ENCODE results near the gene CMTM7. TPM values are rescaled to one million over a fixed set of nuclear protein-coding genes. Genes with fewer than 3 reads are reported as not detected.

Gene CMTM7
- total and polyA plus RNA-seq, 2 of the 8 experiments (the other 6 are each of a cell fraction or from before 2014, with no cell fraction given): 33.3 to 65.8 TPM

DNA sequence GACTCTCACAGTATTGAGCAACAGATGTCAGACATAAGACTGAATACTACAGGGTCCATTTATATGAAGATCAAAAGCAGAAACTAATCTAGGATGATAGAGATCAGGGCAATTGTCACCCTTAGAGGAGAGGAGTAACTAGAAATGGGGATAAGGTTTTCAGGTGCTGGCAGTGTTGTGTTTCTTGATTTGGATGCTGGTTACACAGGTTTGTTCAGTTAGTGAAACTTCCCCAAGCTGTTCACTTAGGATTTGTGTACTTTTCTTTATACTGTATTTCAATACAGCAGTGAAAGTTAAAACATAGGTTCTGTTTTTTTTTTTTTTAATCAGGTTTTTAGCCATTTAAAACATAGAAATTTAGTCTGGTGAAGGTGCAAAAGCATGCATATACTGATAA, 39.1 kb upstream of the CMTM7 start (continued):
- TF ChIP-seq CTCF (IDR thresholded peaks at IDR 0.05; ENCODE audit: control extremely low read depth in 1 of 3, insufficient read depth in 1 of 3, low read depth in 1 of 3, low read length in 3 of 3) (no peak), SP1 (IDR thresholded peaks at IDR 0.05; ENCODE audit: low read depth, low read length) (no peak), SIX5 (IDR thresholded peaks at IDR 0.05; ENCODE audit: low read depth, low read length) (no peak), ASH2L (IDR thresholded peaks at IDR 0.05; ENCODE audit: low read length) (no peak), MAFK (IDR thresholded peaks at IDR 0.05; ENCODE audit: low read depth, low read length) (no peak)
